G401.6 (cell line): ENCODE data around the gene DHRS7C.

ENCODE experiments used
- FAIRE-seq: peaks from 2 replicates; lab custom pipeline; 2012; peaks lifted over from hg19 to GRCh38; lab: Jason Lieb, UNC

DHRS7C gene

GRCh38 chr17:9765322-9765721 lies 26.1 kb downstream of the DHRS7C start:
- no peak for FAIRE-seq

- no peak for FAIRE-seq
These were observed 27.7 kb downstream of the DHRS7C start for GRCh38 chr17:9763643-9764042.

GRCh38 chr17:9760266-9760665 lies 31.1 kb downstream of the DHRS7C start:
- no peak for FAIRE-seq

- no peak for FAIRE-seq
These were observed 36.3 kb downstream of the DHRS7C start for GRCh38 chr17:9755083-9755482.

GRCh38 chr17:9750524-9750923 lies 40.9 kb downstream of the DHRS7C start:
- FAIRE-seq: no peak

GRCh38 chr17:9729735-9730420 lies 61.5 kb downstream of the DHRS7C start:
- no peak for FAIRE-seq

GRCh38 chr17:9729034-9729650 lies 62.2 kb downstream of the DHRS7C start:
- peak; percentile 86 for FAIRE-seq

- no peak for FAIRE-seq
These were observed 62.8 kb downstream of the DHRS7C start for GRCh38 chr17:9728564-9728963.

- no peak for FAIRE-seq
These were observed 63.4 kb downstream of the DHRS7C start for GRCh38 chr17:9728005-9728404.

GRCh38 chr17:9726291-9726690 lies 65.1 kb downstream of the DHRS7C start:
- no peak for FAIRE-seq

GRCh38 chr17:9725575-9725974 lies 65.8 kb downstream of the DHRS7C start:
- FAIRE-seq: no peak
